ENCODE data around the gene DNAJC6. TPM values are rescaled to one million over a fixed set of nuclear protein-coding genes. Genes with fewer than 3 reads are reported as not detected.
"Not testable (repeated sequence)": the region's sequence is repeated elsewhere in the genome, so short reads cannot be mapped to it uniquely, and the experiment has no call there.

Gene DNAJC6
- total RNA-seq, 6 experiments from 2014 or later: 13.5 to 17.7 (median 15.3) TPM

GRCh38 chr1:65368403-65368802, 59.1 kb downstream of the DNAJC6 start:
- Mint-ChIP-seq H3K9me3 (no peaks in the 10 kb centered on the region), H3K27ac (no peak overlapping the region), H3K4me1 (ENCODE audit: low read depth) (peaks cover 19% of the 10 kb centered on the region), H3K27me3 (ENCODE audit: insufficient read depth) (no peaks in the 10 kb centered on the region), H3K4me3 (no peak overlapping the region), H3K36me3 (ENCODE audit: low read depth) (peaks cover 9% of the 10 kb centered on the region; the same call in 1 of the 2 replicates)
- DNase-seq: no peak
- TF ChIP-seq CTCF (IDR thresholded peaks at IDR 0.05): no peak

GRCh38 chr1:65371544-65371943, 62.2 kb downstream of the DNAJC6 start:
- Mint-ChIP-seq H3K27ac (no peak overlapping the region), H3K4me1 (ENCODE audit: low read depth) (peaks cover 19% of the 10 kb centered on the region), H3K4me3 (no peak overlapping the region), H3K36me3 (ENCODE audit: low read depth) (peaks cover 5% of the 10 kb centered on the region), H3K27me3 (ENCODE audit: insufficient read depth) (no peaks in the 10 kb centered on the region), H3K9me3 (no peaks in the 10 kb centered on the region)
- TF ChIP-seq CTCF (IDR thresholded peaks at IDR 0.05): no peak
- DNase-seq: no peak

GRCh38 chr1:65372557-65372956, 63.2 kb downstream of the DNAJC6 start:
- Mint-ChIP-seq H3K9me3 (no peaks in the 10 kb centered on the region), H3K27me3 (ENCODE audit: insufficient read depth) (no peaks in the 10 kb centered on the region), H3K4me3 (no peak overlapping the region), H3K4me1 (ENCODE audit: low read depth) (peaks cover 19% of the 10 kb centered on the region), H3K27ac (peak overlapping the region; percentile 64), H3K36me3 (ENCODE audit: low read depth) (peaks cover 5% of the 10 kb centered on the region)
- DNase-seq: no peak
- TF ChIP-seq CTCF (IDR thresholded peaks at IDR 0.05): no peak

- Mint-ChIP-seq H3K36me3 (ENCODE audit: low read depth) (peaks cover 16% of the 10 kb centered on the region), H3K27me3 (ENCODE audit: insufficient read depth) (peaks cover 1% of the 10 kb centered on the region; the same call in 1 of the 2 replicates), H3K4me1 (ENCODE audit: low read depth) (peaks cover 8% of the 10 kb centered on the region), H3K9me3 (no peaks in the 10 kb centered on the region), H3K4me3 (no peak overlapping the region), H3K27ac (no peak overlapping the region)
- DNase-seq: no peak
- no peak for TF ChIP-seq CTCF (IDR thresholded peaks at IDR 0.05)
Observed at GRCh38 chr1:65377496-65378246, 68.3 kb downstream of the DNAJC6 start.

- peaks cover 9% of the 10 kb centered on the region for H3K4me1 Mint-ChIP-seq (ENCODE audit: low read depth)
- H3K36me3 Mint-ChIP-seq (ENCODE audit: low read depth): peaks cover 21% of the 10 kb centered on the region
- peaks cover 1% of the 10 kb centered on the region; the same call in 1 of the 2 replicates for H3K27me3 Mint-ChIP-seq (ENCODE audit: insufficient read depth)
- no peaks in the 10 kb centered on the region for H3K9me3 Mint-ChIP-seq
- DNase-seq: no peak
- no peak overlapping the region for H3K27ac Mint-ChIP-seq
- TF ChIP-seq CTCF (IDR thresholded peaks at IDR 0.05): no peak
- no peak overlapping the region for H3K4me3 Mint-ChIP-seq
Observed at GRCh38 chr1:65378247-65378946, 69.1 kb downstream of the DNAJC6 start.

- Mint-ChIP-seq H3K4me1 (ENCODE audit: low read depth) (peaks cover 13% of the 10 kb centered on the region), H3K36me3 (ENCODE audit: low read depth) (peaks cover 42% of the 10 kb centered on the region)
- not testable (repeated sequence) for H3K27ac Mint-ChIP-seq; H3K27me3 Mint-ChIP-seq (ENCODE audit: insufficient read depth); DNase-seq; H3K4me3 Mint-ChIP-seq; H3K9me3 Mint-ChIP-seq
Observed at GRCh38 chr1:65384426-65384825, 75.1 kb downstream of the DNAJC6 start.
